Urothelium cell line (cell line): ENCODE data around the gene MGRN1.

Experiments used
- DNase-seq: peaks from one replicate; pipeline ENCODE4 v3.0.0; 2011; ENCODE audit warnings: low spot score, mixed read lengths
- FAIRE-seq: peaks from 2 replicates; lab custom pipeline; 2011; peaks lifted over from hg19 to GRCh38; lab: Jason Lieb, UNC

The MGRN1 gene

GRCh38 chr16:4603624-4604170 lies 20.9 kb upstream of the MGRN1 start:
- no peak for FAIRE-seq
- DNase-seq, result no peak

GRCh38 chr16:4604401-4604800 lies 20.2 kb upstream of the MGRN1 start:
- FAIRE-seq (no peak), DNase-seq (no peak)

GRCh38 chr16:4606354-4606753 lies 18.3 kb upstream of the MGRN1 start:
- no peak for FAIRE-seq
- no peak for DNase-seq

GRCh38 chr16:4607841-4608703 lies 16.6 kb upstream of the MGRN1 start:
- DNase-seq, result no peak
- no peak for FAIRE-seq

- FAIRE-seq (no peak), DNase-seq (no peak)
These were observed 16.0 kb upstream of the MGRN1 start for GRCh38 chr16:4608704-4608980.

GRCh38 chr16:4609200-4610010 lies 15.2 kb upstream of the MGRN1 start:
- FAIRE-seq (no peak), DNase-seq (no peak)

- FAIRE-seq (no peak), DNase-seq (no peak)
These were observed 14.3 kb upstream of the MGRN1 start for GRCh38 chr16:4610011-4611005.

GRCh38 chr16:4611337-4612021 lies 13.1 kb upstream of the MGRN1 start:
- FAIRE-seq, result no peak

GRCh38 chr16:4612474-4612931 lies 12.1 kb upstream of the MGRN1 start:
- DNase-seq (no peak), FAIRE-seq (no peak)

More at GRCh38 chr16:4611337-4612021, 13.1 kb upstream of the MGRN1 start:
- DNase-seq, result no peak

GRCh38 chr16:4612977-4613635 lies 11.5 kb upstream of the MGRN1 start:
- FAIRE-seq (peak; percentile 56), DNase-seq (no peak)

- FAIRE-seq, result peak; percentile 78
These were observed 10.7 kb upstream of the MGRN1 start for GRCh38 chr16:4613636-4614570.

GRCh38 chr16:4614571-4615383 lies 9.8 kb upstream of the MGRN1 start, which contains the start of gene UBALD1:
TSS of gene UBALD1 (minus strand) at chr16:4614888. CDS start at chr16:4614797, 91 bp downstream.
- DNase-seq (peak; percentile 91), FAIRE-seq (peak; percentile 90)

More at GRCh38 chr16:4613636-4614570, 10.7 kb upstream of the MGRN1 start:
- DNase-seq, result peak; percentile 37

- FAIRE-seq, result peak; percentile 13
- no peak for DNase-seq
These were observed 9.1 kb upstream of the MGRN1 start for GRCh38 chr16:4615384-4616046.

GRCh38 chr16:4616047-4616811 lies 8.4 kb upstream of the MGRN1 start:
- peak; percentile 52 for FAIRE-seq

GRCh38 chr16:4617880-4618279 lies 6.7 kb upstream of the MGRN1 start:
- no peak for DNase-seq
- no peak for FAIRE-seq

More at GRCh38 chr16:4616047-4616811, 8.4 kb upstream of the MGRN1 start:
- peak; percentile 99 for DNase-seq
